HEK293 (cell line): ENCODE results near the gene SEC23B.

Experiments used
- CTCF ChIA-PET: fragments of 350-600 bp; formaldehyde crosslinking; extraction: SDS; loops from one replicate; lab custom pipeline; 2021; ENCODE audit warnings: antibody characterized with exemption; lab: Yijun Ruan, JAX
- POLR2A ChIA-PET: fragments of 300-600 bp; formaldehyde crosslinking; extraction: SDS; loops from one replicate; lab custom pipeline; 2020; ENCODE audit warnings: antibody characterized with exemption, inconsistent platforms; lab: Yijun Ruan, JAX
- H3K27ac ChIP-seq: fragments of 200-500 bp; sonication (Bioruptor generic); 2 replicates; pipeline ENCODE4 v1.5.1; 2014; ENCODE audit warnings: low read depth, low read length, control low read depth, inconsistent platforms; ENCODE audit errors: extremely low read depth
- H3K36me3 ChIP-seq, 2 experiments: fragments of 200-500 bp in 1 of 2; sonication (Bioruptor generic) in 1 of 2; 1 replicate in 1 of 2; 2 replicates in 1 of 2; pipeline ENCODE4 v1.5.1; 2014 to 2017; ENCODE audit warnings: inconsistent platforms in 2 of 2, low read length in 2 of 2; ENCODE audit not compliant: control insufficient read depth in 2 of 2, insufficient read depth in 1 of 2
- H3K4me1 ChIP-seq: fragments of 200-500 bp; sonication (Bioruptor generic); 2 replicates; pipeline ENCODE4 v1.5.1; 2014; ENCODE audit warnings: mild to moderate bottlenecking, low read length, inconsistent platforms; ENCODE audit not compliant: control insufficient read depth, insufficient read depth
- H3K4me3 ChIP-seq: 2 replicates; pipeline ENCODE4 v1.5.1; 2011; ENCODE audit warnings: low read depth, mild to moderate bottlenecking, control low read depth, low read length, moderate library complexity
- H3K9me3 ChIP-seq: fragments of 200-500 bp; sonication (Bioruptor generic); 2 replicates; pipeline ENCODE4 v1.5.1; 2014; ENCODE audit warnings: low read depth, low read length, inconsistent platforms; ENCODE audit not compliant: control insufficient read depth, insufficient read depth
- GLIS1 ChIP-seq: fragments of 450-650 bp; formaldehyde crosslinking; IDR thresholded peaks from 2 replicates; pipeline ENCODE4 v1.5.1; 2016; ENCODE audit warnings: missing biosample characterization, missing genetic modification characterization
- PATZ1 ChIP-seq: fragments of 450-650 bp; formaldehyde crosslinking; IDR thresholded peaks from 2 replicates; pipeline ENCODE4 v1.5.1; 2016; ENCODE audit warnings: missing biosample characterization, missing genetic modification characterization
- PBX3 ChIP-seq: sonication (generic); formaldehyde crosslinking; IDR thresholded peaks from 2 replicates; pipeline ENCODE4 v1.8.1; 2022; ENCODE audit warnings: mild to moderate bottlenecking, moderate library complexity, missing genetic modification reagents
- PRDM1 ChIP-seq: fragments of 450-650 bp; formaldehyde crosslinking; IDR thresholded peaks from 2 replicates; pipeline ENCODE4; 2016; ENCODE audit warnings: missing biosample characterization, missing genetic modification characterization
- SALL2 ChIP-seq: fragments of 450-650 bp; formaldehyde crosslinking; IDR thresholded peaks from 2 replicates; pipeline ENCODE4 v1.5.0; 2017; ENCODE audit warnings: missing biosample characterization, mild to moderate bottlenecking, missing genetic modification characterization, borderline replicate concordance
- SCRT1 ChIP-seq: fragments of 450-650 bp; formaldehyde crosslinking; IDR thresholded peaks from 2 replicates; pipeline ENCODE4 v1.5.1; 2016; ENCODE audit warnings: missing biosample characterization, missing genetic modification characterization, borderline replicate concordance
- SP3 ChIP-seq: fragments of 450-650 bp; formaldehyde crosslinking; IDR thresholded peaks from 2 replicates; pipeline ENCODE4 v1.5.1; 2016; ENCODE audit warnings: missing biosample characterization, missing genetic modification characterization
- SP7 ChIP-seq: fragments of 450-650 bp; formaldehyde crosslinking; IDR thresholded peaks from 2 replicates; pipeline ENCODE4 v1.5.1; 2016; ENCODE audit warnings: missing biosample characterization, missing genetic modification characterization
- YY1 ChIP-seq: fragments of 450-650 bp; formaldehyde crosslinking; IDR thresholded peaks from 2 replicates; pipeline ENCODE4 v1.5.1; 2018; ENCODE audit warnings: missing biosample characterization, missing genetic modification characterization
- ZBTB21 ChIP-seq: fragments of 450-650 bp; formaldehyde crosslinking; IDR thresholded peaks from 2 replicates; pipeline ENCODE4 v1.5.1; 2017; ENCODE audit warnings: missing biosample characterization, missing genetic modification characterization
- ZEB2 ChIP-seq: fragments of 450-650 bp; formaldehyde crosslinking; IDR thresholded peaks from 2 replicates; pipeline ENCODE4 v1.5.1; 2016; ENCODE audit warnings: missing biosample characterization, missing genetic modification characterization
- ZIC2 ChIP-seq: fragments of 450-650 bp; formaldehyde crosslinking; IDR thresholded peaks from 2 replicates; pipeline ENCODE4 v1.5.1; 2016; ENCODE audit warnings: missing biosample characterization, missing genetic modification characterization
- ZNF10 ChIP-seq: fragments of 450-650 bp; formaldehyde crosslinking; IDR thresholded peaks from 2 replicates; pipeline ENCODE4 v1.5.1; 2017; ENCODE audit warnings: missing biosample characterization, missing genetic modification characterization
- ZNF302 ChIP-seq: fragments of 450-650 bp; formaldehyde crosslinking; IDR thresholded peaks from 2 replicates; pipeline ENCODE4 v1.5.1; 2016; ENCODE audit warnings: missing biosample characterization, missing genetic modification characterization, low read depth
- ZNF311 ChIP-seq: fragments of 450-650 bp; formaldehyde crosslinking; IDR thresholded peaks from 2 replicates; pipeline ENCODE4 v1.5.1; 2017; ENCODE audit warnings: missing biosample characterization, missing genetic modification characterization, borderline replicate concordance
- ZNF426 ChIP-seq: fragments of 450-650 bp; formaldehyde crosslinking; IDR thresholded peaks from 2 replicates; pipeline ENCODE4 v1.5.1; 2017; ENCODE audit warnings: missing biosample characterization, missing genetic modification characterization, mild to moderate bottlenecking, inconsistent platforms, moderate library complexity
- ZNF544 ChIP-seq: fragments of 450-650 bp; formaldehyde crosslinking; IDR thresholded peaks from 2 replicates; pipeline ENCODE4 v1.5.0; 2017; ENCODE audit warnings: missing biosample characterization, missing genetic modification characterization
- ZNF549 ChIP-seq: fragments of 450-650 bp; IDR thresholded peaks from 2 replicates; pipeline ENCODE4 v1.5.1; 2018; ENCODE audit warnings: missing biosample characterization, missing genetic modification characterization, mild to moderate bottlenecking, inconsistent platforms, moderate library complexity
- ZNF561 ChIP-seq: fragments of 450-650 bp; IDR thresholded peaks from 2 replicates; pipeline ENCODE4 v1.5.1; 2018; ENCODE audit warnings: missing biosample characterization, missing genetic modification characterization, borderline replicate concordance
- ZNF571 ChIP-seq: fragments of 450-650 bp; formaldehyde crosslinking; IDR thresholded peaks from 2 replicates; pipeline ENCODE4 v1.5.0; 2017; ENCODE audit warnings: missing biosample characterization, missing genetic modification characterization
- ZNF626 ChIP-seq: fragments of 450-650 bp; sonication (Bioruptor Pico); formaldehyde crosslinking; IDR thresholded peaks from 2 replicates; pipeline ENCODE4 v1.5.1; 2018; ENCODE audit warnings: missing biosample characterization, missing genetic modification characterization, inconsistent platforms
- ZNF639 ChIP-seq: fragments of 450-650 bp; formaldehyde crosslinking; IDR thresholded peaks from 2 replicates; pipeline ENCODE4 v1.5.1; 2016; ENCODE audit warnings: missing biosample characterization, missing genetic modification characterization
- ZNF660 ChIP-seq: fragments of 450-650 bp; IDR thresholded peaks from 2 replicates; pipeline ENCODE4 v1.5.1; 2018; ENCODE audit warnings: missing biosample characterization, mild to moderate bottlenecking, missing genetic modification characterization
- ZNF677 ChIP-seq: fragments of 450-650 bp; IDR thresholded peaks from 2 replicates; pipeline ENCODE4 v1.5.0; 2018; ENCODE audit warnings: missing biosample characterization, mild to moderate bottlenecking, missing genetic modification characterization, moderate library complexity
- TF ChIP-seq, protein P1 (sequence below): fragments of 450-650 bp; formaldehyde crosslinking; IDR thresholded peaks from 2 replicates; pipeline ENCODE4 v1.5.1; 2017; ENCODE audit warnings: missing biosample characterization, missing genetic modification characterization
- TF ChIP-seq, protein P2 (sequence below): fragments of 450-650 bp; formaldehyde crosslinking; IDR thresholded peaks from 2 replicates; pipeline ENCODE4 v1.5.1; 2017; ENCODE audit warnings: missing biosample characterization, missing genetic modification characterization
- TF ChIP-seq, protein P3 (sequence below): fragments of 450-650 bp; formaldehyde crosslinking; IDR thresholded peaks from 2 replicates; pipeline ENCODE4 v1.5.1; 2016; ENCODE audit warnings: missing biosample characterization, missing genetic modification characterization

SEC23B gene

DNA sequence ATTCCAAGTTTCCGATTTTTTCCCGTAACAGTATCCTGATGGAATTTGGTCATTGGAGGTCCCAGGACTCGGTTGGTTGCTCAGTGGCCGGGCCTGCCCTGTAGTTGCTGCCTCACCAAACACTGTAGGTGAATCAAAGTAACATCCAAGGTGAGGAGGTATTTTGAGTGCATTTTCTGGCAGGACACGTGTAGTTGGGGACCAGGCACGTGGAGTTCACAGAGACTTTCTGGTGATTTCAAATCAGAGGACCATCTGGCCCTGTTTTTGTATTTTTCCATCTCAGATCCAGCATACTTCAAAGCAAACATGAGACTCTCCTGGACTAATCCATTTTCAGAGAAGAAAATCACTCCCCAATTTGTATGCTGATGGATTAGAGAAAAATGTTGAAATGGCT lies 70.2 kb downstream of the SEC23B start (continued):
- TF ChIP-seq, protein P1, sequence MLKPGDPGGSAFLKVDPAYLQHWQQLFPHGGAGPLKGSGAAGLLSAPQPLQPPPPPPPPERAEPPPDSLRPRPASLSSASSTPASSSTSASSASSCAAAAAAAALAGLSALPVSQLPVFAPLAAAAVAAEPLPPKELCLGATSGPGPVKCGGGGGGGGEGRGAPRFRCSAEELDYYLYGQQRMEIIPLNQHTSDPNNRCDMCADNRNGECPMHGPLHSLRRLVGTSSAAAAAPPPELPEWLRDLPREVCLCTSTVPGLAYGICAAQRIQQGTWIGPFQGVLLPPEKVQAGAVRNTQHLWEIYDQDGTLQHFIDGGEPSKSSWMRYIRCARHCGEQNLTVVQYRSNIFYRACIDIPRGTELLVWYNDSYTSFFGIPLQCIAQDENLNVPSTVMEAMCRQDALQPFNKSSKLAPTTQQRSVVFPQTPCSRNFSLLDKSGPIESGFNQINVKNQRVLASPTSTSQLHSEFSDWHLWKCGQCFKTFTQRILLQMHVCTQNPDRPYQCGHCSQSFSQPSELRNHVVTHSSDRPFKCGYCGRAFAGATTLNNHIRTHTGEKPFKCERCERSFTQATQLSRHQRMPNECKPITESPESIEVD (tag by site-specific recombination) = no peak
- TF ChIP-seq, all 188 proteins: peak for 0

GRCh38 chr20:18578581-18578980 lies 70.8 kb downstream of the SEC23B start:
- Histone ChIP-seq H3K9me3 (no peaks in the 10 kb centered on the region), H3K27ac (no peak overlapping the region)
- POLR2A ChIA-PET = interaction anchor here (0.7 kb wide), 1 partner anchor 407 kb away, joined by 3 read pairs; no protein-coding TSS in a partner anchor
- TF ChIP-seq ZNF311 (no peak), ZNF10 (tag by site-specific recombination) (no peak), ZNF639 (no peak), ZNF677 (tag by site-specific recombination) (no peak), ZNF302 (no peak), GLIS1 (tag by site-specific recombination) (no peak), ZNF549 (tag by site-specific recombination) (no peak), ZNF626 (tag by site-specific recombination) (no peak), ZNF544 (tag by site-specific recombination) (no peak), ZEB2 (tag by site-specific recombination) (no peak), ZNF571 (tag by site-specific recombination) (no peak), SP3 (tag by site-specific recombination) (no peak)
- TF ChIP-seq, protein P2, sequence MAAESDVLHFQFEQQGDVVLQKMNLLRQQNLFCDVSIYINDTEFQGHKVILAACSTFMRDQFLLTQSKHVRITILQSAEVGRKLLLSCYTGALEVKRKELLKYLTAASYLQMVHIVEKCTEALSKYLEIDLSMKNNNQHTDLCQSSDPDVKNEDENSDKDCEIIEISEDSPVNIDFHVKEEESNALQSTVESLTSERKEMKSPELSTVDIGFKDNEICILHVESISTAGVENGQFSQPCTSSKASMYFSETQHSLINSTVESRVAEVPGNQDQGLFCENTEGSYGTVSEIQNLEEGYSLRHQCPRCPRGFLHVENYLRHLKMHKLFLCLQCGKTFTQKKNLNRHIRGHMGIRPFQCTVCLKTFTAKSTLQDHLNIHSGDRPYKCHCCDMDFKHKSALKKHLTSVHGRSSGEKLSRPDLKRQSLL (tag by site-specific recombination) = no peak
- TF ChIP-seq, all 188 proteins: peak for 0
- CTCF ChIA-PET = no interaction called here
- H3K4me3 ChIP-seq = no peak overlapping the region
- H3K4me1 ChIP-seq = no peaks in the 10 kb centered on the region
- H3K36me3 ChIP-seq = no peaks in the 10 kb centered on the region

- H3K4me3 ChIP-seq = no peak overlapping the region
- no peaks in the 10 kb centered on the region for H3K9me3 ChIP-seq
- no peak overlapping the region for H3K27ac ChIP-seq
- ChIA-PET POLR2A (no interaction called here), CTCF (interaction anchor here (0.7 kb wide), 1 partner anchor 1574 kb away, joined by 3 read pairs; no protein-coding TSS in a partner anchor)
- H3K36me3 ChIP-seq = no peaks in the 10 kb centered on the region
- no peaks in the 10 kb centered on the region for H3K4me1 ChIP-seq
- TF ChIP-seq YY1 (tag by site-specific recombination) (no peak), SALL2 (tag by site-specific recombination) (no peak), ZNF561 (tag by site-specific recombination) (no peak), PBX3 (no peak), PATZ1 (tag by site-specific recombination) (no peak), ZNF660 (tag by site-specific recombination) (no peak), PRDM1 (tag by site-specific recombination) (no peak), ZIC2 (tag by site-specific recombination) (no peak), ZBTB21 (tag by site-specific recombination) (no peak), SCRT1 (tag by site-specific recombination) (no peak), SP7 (tag by site-specific recombination) (no peak), ZNF426 (tag by site-specific recombination) (no peak)
- TF ChIP-seq, protein P3, sequence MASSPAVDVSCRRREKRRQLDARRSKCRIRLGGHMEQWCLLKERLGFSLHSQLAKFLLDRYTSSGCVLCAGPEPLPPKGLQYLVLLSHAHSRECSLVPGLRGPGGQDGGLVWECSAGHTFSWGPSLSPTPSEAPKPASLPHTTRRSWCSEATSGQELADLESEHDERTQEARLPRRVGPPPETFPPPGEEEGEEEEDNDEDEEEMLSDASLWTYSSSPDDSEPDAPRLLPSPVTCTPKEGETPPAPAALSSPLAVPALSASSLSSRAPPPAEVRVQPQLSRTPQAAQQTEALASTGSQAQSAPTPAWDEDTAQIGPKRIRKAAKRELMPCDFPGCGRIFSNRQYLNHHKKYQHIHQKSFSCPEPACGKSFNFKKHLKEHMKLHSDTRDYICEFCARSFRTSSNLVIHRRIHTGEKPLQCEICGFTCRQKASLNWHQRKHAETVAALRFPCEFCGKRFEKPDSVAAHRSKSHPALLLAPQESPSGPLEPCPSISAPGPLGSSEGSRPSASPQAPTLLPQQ (tag by site-specific recombination) = no peak
These were observed 72.3 kb downstream of the SEC23B start for GRCh38 chr20:18580012-18580411.
